ENCODE measurements around the gene WWC2. TPM values are rescaled to one million over a fixed set of nuclear protein-coding genes. Genes with fewer than 3 reads are reported as not detected.

WWC2 gene
- total and polyA plus RNA-seq, 2 experiments from 2014 or later: 50.5 to 74.2 TPM

- Mint-ChIP-seq H3K27ac (peak overlapping the region; percentile 75), H3K27me3 (ENCODE audit: insufficient read depth, low read depth, poor library complexity) (peaks cover 2% of the 10 kb centered on the region), H3K9me3 (no peaks in the 10 kb centered on the region; the same call in 2 of the 3 replicates), H3K4me3 (no peak overlapping the region), H3K36me3 (ENCODE audit: low read depth) (no peaks in the 10 kb centered on the region), H3K4me1 (peaks cover 53% of the 10 kb centered on the region)
- H3F3A ChIP-seq (replicated peaks; ENCODE audit: low read depth): no peaks in the 10 kb centered on the region
- H3K4me2 ChIP-seq: peak overlapping the region; percentile 41
- no peak for TF ChIP-seq NANOG (IDR thresholded peaks at IDR 0.05; ENCODE audit: borderline replicate concordance)
- no peak for TF ChIP-seq ZNF462 (CRISPR knock-in tag; IDR thresholded peaks at IDR 0.05)
- TF ChIP-seq STAT1 (IDR thresholded peaks at IDR 0.05; ENCODE audit: unreplicated experiment): no peak
- TF ChIP-seq ZNF331 (CRISPR knock-in tag; IDR thresholded peaks at IDR 0.05; ENCODE audit: low read depth): no peak
- no peak for TF ChIP-seq CREB1 (CRISPR knock-in tag; IDR thresholded peaks at IDR 0.05; ENCODE audit: low read depth)
- TF ChIP-seq JUNB (IDR thresholded peaks at IDR 0.05; ENCODE audit: unreplicated experiment): no peak
- no peak for TF ChIP-seq EZH2 (IDR thresholded peaks at IDR 0.05; ENCODE audit: low read depth, unreplicated experiment)
- no peak for TF ChIP-seq ZNF114 (CRISPR knock-in tag; IDR thresholded peaks at IDR 0.05)
- TF ChIP-seq CTCF (conservative IDR thresholded peaks at IDR 0.05; ENCODE audit: low read depth in 2 of 2): no peak
- TF ChIP-seq POLR2AphosphoS5 (IDR thresholded peaks at IDR 0.05; ENCODE audit: low read depth): no peak
- no peak for TF ChIP-seq EZH2phosphoT487 (IDR thresholded peaks at IDR 0.05; ENCODE audit: unreplicated experiment)
- TF ChIP-seq REST (IDR thresholded peaks at IDR 0.05; ENCODE audit: unreplicated experiment): no peak
- no peak for TF ChIP-seq ETS1 (IDR thresholded peaks at IDR 0.05)
- H4K20me1 ChIP-seq (replicated peaks; ENCODE audit: insufficient read depth): peaks cover 38% of the 10 kb centered on the region
- peaks cover 98% of the 10 kb centered on the region for H3K79me2 ChIP-seq (replicated peaks; ENCODE audit: insufficient read depth)
- H3K4me1 ChIP-seq (ENCODE audit: insufficient read depth): peaks cover 44% of the 10 kb centered on the region
- H3K27ac ChIP-seq (ENCODE audit: low read depth): peak overlapping the region; percentile 40; the same call in 1 of the 2 replicates
- ATAC-seq: peak; percentile 34; the same call in 2 of the 3 replicates
- H2AFZ ChIP-seq: no peak overlapping the region
- no peaks in the 10 kb centered on the region for H3K36me3 ChIP-seq (ENCODE audit: insufficient read depth)
- no peak for DNase-seq (ENCODE audit: low spot score)
- H3K27me3 ChIP-seq (ENCODE audit: insufficient read depth): no peaks in the 10 kb centered on the region
- H3K9me2 ChIP-seq (ENCODE audit: insufficient read depth): no peaks in the 10 kb centered on the region
- H3K4me3 ChIP-seq: no peak overlapping the region
Observed at GRCh38 chr4:183164963-183165362, 65.9 kb downstream of the WWC2 start.
